Mucosa of stomach (tissue), 1 donor: ENCODE measurements around the gene SF3B5.
A peak's percentile ranks its signal among the peaks of the same experiment; 100 is the strongest.
"Not testable (repeated sequence)": the region's sequence is repeated elsewhere in the genome, so short reads cannot be mapped to it uniquely, and the experiment has no call there.

Experiments
- H3K27me3 ChIP-seq: one replicate; pipeline ENCODE4 v1.7.0; 2013; ENCODE audit warnings: mild to moderate bottlenecking, low read length; ENCODE audit not compliant: control insufficient read depth, insufficient read depth
- H3K36me3 ChIP-seq: one replicate; pipeline ENCODE4 v1.7.0; 2013; ENCODE audit warnings: low read length; ENCODE audit not compliant: control insufficient read depth, insufficient read depth
- H3K4me1 ChIP-seq: one replicate; pipeline ENCODE4 v1.7.0; 2013; ENCODE audit warnings: mild to moderate bottlenecking, low read length; ENCODE audit not compliant: control insufficient read depth, insufficient read depth
- H3K4me3 ChIP-seq: one replicate; pipeline ENCODE4 v1.7.0; 2013; ENCODE audit warnings: low read length
- H3K9ac ChIP-seq: one replicate; pipeline ENCODE4 v1.7.0; 2013; ENCODE audit warnings: mild to moderate bottlenecking, low read length, moderate library complexity
- H3K9me3 ChIP-seq: one replicate; pipeline ENCODE4 v1.7.0; 2013; ENCODE audit warnings: mild to moderate bottlenecking, low read length, moderate library complexity; ENCODE audit not compliant: control insufficient read depth
- donor health status: Pancreatic carcinoma.

SF3B5 gene

DNA sequence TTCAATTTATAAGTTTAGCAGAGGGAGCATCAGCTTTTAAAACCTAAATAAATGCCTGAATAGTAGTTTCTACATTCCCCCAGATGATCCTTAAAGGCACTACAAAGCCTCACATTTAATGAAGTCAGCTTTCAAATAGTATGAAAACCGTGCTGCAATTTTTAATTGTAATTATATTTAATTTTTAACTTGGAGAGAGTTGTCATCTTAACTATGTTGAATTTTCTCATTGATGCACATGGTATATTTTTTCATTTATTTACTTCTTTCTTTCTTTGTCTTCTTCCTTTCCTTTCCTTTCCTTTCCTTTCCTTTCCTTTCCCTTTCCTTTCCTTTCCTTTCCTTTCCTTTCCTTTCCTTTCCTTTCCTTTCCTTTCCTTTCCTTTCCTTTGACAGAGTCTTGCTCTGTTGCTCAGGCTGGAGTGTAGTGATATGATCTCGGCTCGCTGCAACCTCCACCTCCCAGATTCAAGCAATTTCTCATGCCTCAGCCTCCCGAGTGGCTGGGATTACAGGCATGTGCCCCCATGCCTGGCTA lies 7.7 kb upstream of the SF3B5 start:
- Histone ChIP-seq H3K9ac (no peak overlapping the region), H3K4me3 (no peak overlapping the region), H3K36me3 (no peaks in the 10 kb centered on the region), H3K4me1 (no peaks in the 10 kb centered on the region), H3K27me3 (no peaks in the 10 kb centered on the region), H3K9me3 (no peaks in the 10 kb centered on the region)

- no peaks in the 10 kb centered on the region for H3K9me3 ChIP-seq
- H3K4me3 ChIP-seq, result no peak overlapping the region
- no peaks in the 10 kb centered on the region for H3K36me3 ChIP-seq
- no peaks in the 10 kb centered on the region for H3K27me3 ChIP-seq
- H3K4me1 ChIP-seq, result peaks cover 4% of the 10 kb centered on the region
- no peak overlapping the region for H3K9ac ChIP-seq
These were observed 3.6 kb upstream of the SF3B5 start for GRCh38 chr6:144098993-144099392.

DNA sequence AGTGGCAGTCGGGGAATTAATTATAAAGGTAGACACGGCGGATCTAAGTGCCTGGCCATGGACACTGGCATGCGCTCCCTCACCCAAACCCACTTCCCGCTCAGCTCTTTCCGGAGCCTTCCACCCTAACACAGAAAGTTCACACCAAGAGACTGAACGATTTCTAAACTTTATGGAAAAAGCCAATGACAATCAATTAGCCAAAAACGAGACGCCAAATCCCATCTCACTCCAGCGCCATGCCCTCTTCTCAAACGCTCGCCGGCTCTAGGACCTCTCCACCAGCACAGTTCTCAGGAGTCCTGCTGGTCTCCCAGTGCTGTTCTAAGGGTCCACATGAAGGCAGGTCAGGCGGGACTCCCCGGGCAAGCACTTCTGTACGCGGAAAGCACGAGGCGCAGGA lies 641 bp downstream of the SF3B5 start:
- H3K27me3 ChIP-seq, result no peaks in the 10 kb centered on the region
- peak overlapping the region; percentile 90 for H3K9ac ChIP-seq
- no peaks in the 10 kb centered on the region for H3K36me3 ChIP-seq
- H3K4me3 ChIP-seq, result peak overlapping the region; percentile 77
- H3K9me3 ChIP-seq, result no peaks in the 10 kb centered on the region
- H3K4me1 ChIP-seq, result peaks cover 9% of the 10 kb centered on the region

DNA sequence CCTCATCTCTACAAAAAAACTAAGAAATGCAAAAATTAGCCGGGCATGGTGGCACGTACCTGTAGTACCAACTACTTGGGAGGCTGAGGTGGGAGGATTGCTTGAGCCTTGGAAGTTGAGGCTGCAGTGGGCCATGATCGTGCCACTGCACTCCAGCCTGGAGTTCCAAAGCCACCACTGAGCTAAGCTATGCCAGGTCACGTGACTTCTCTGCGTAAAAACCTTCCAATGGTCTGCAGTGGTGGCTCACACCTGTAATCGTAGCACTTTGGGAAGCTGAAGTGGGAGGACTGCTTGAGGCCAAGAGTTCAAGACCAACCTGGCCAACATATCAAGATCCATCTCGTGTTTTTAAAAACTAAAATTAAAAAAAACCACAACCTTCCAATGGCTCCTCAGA lies 1.7 kb downstream of the SF3B5 start:
- Histone ChIP-seq H3K9ac (no peak overlapping the region), H3K4me1 (peaks cover 9% of the 10 kb centered on the region), H3K27me3 (no peaks in the 10 kb centered on the region), H3K9me3 (no peaks in the 10 kb centered on the region), H3K36me3 (no peaks in the 10 kb centered on the region), H3K4me3 (no peak overlapping the region)

DNA sequence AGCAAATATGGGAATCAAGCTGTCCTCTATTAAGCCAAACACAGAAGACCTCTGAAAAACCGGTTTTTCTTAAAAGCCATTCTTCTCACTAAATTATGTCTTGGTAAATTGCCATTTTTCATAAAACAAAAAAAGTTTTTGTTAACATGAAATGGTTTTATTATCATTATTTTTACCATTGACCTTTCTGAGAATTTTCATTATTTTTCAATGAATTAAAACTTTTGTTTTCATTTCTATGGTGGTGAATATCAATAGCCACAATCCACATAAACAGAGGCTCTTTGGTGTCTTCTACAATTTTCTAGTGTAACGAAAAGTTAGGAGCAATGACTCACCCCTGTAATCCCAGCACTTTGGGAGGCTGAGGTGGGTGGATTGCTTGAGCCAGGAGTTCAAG lies 2.1 kb downstream of the SF3B5 start:
- no peak overlapping the region for H3K4me3 ChIP-seq
- no peaks in the 10 kb centered on the region for H3K36me3 ChIP-seq
- H3K9me3 ChIP-seq, result no peaks in the 10 kb centered on the region
- H3K27me3 ChIP-seq, result no peaks in the 10 kb centered on the region
- H3K9ac ChIP-seq, result no peak overlapping the region
- peaks cover 9% of the 10 kb centered on the region for H3K4me1 ChIP-seq

DNA sequence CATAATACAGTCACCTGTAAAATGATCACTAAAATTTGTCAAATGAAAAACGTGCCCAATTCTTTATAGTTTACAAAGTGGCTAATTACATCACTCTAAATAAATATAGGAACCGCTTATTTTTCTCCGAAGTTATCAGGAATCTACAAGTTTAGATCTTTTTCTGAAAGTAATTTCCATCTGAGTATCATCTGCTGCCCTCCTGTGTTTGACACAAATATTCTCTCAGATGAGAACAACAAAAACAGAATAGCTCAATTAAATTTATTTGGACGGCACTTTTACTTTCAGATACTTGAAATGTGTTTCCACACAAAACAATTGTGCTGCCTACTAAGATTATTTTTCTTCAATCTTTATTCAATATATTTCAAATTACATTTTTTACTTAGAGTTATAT lies 5.0 kb downstream of the SF3B5 start:
- Histone ChIP-seq H3K4me1 (peaks cover 9% of the 10 kb centered on the region), H3K4me3 (no peak overlapping the region), H3K9me3 (no peaks in the 10 kb centered on the region), H3K27me3 (no peaks in the 10 kb centered on the region), H3K36me3 (no peaks in the 10 kb centered on the region), H3K9ac (no peak overlapping the region)

GRCh38 chr6:144087789-144088426 lies 7.5 kb downstream of the SF3B5 start:
- Histone ChIP-seq H3K4me3 (no peak overlapping the region), H3K9ac (no peak overlapping the region), H3K4me1 (no peaks in the 10 kb centered on the region), H3K36me3 (no peaks in the 10 kb centered on the region), H3K27me3 (no peaks in the 10 kb centered on the region), H3K9me3 (no peaks in the 10 kb centered on the region)

- H3K4me3 ChIP-seq, result no peak overlapping the region
- H3K9ac ChIP-seq, result no peak overlapping the region
These were observed 8.4 kb downstream of the SF3B5 start for GRCh38 chr6:144086959-144087358.

GRCh38 chr6:144083172-144083571 lies 12.2 kb downstream of the SF3B5 start:
- Histone ChIP-seq H3K4me3 (no peak overlapping the region), H3K9me3 (no peaks in the 10 kb centered on the region), H3K9ac (no peak overlapping the region), H3K36me3 (no peaks in the 10 kb centered on the region), H3K27me3 (no peaks in the 10 kb centered on the region), H3K4me1 (no peaks in the 10 kb centered on the region)

More at GRCh38 chr6:144086959-144087358, 8.4 kb downstream of the SF3B5 start:
- Histone ChIP-seq H3K4me1 (no peaks in the 10 kb centered on the region), H3K27me3 (no peaks in the 10 kb centered on the region), H3K36me3 (no peaks in the 10 kb centered on the region), H3K9me3 (no peaks in the 10 kb centered on the region)

DNA sequence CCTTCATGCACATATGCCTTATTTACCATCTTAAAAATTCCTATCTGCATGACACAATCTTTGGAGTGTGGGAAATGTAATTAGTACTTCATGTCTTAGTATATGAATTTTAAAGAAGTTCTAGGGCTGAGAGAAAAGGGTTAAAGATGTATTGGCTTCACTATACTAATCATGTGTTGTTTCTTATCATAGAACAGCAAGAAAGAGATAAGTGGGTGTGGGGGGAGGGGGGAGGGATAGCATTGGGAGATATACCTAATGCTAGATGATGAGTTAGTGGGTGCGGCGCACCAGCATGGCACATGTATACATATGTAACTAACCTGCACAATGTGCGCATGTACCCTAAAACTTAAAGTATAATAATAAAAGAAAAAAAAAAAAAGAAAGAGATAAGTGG lies 13.0 kb downstream of the SF3B5 start:
- H3K9me3 ChIP-seq, H3K4me1 ChIP-seq: not testable (repeated sequence)

DNA sequence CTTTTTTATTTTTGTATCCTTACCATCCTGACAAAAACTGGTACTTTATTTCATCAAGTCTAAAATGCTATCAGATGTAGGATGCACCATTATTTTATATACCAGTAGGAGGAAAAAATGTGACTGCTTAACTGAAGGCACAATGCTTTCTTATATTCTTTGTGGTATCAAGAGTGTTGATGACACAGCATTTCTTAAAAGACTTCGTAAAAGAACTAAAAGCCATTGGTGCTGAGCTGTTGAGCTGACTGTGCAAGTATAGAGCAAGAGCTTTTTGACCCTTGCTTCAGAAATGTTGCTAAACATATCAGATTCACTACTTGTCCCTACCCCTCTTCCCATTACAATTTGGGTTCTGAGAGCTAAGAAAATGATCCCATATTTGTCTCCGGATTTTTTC lies 17.5 kb downstream of the SF3B5 start:
- Histone ChIP-seq H3K9me3 (no peaks in the 10 kb centered on the region), H3K9ac (no peak overlapping the region), H3K4me1 (no peaks in the 10 kb centered on the region), H3K36me3 (no peaks in the 10 kb centered on the region), H3K27me3 (no peaks in the 10 kb centered on the region), H3K4me3 (no peak overlapping the region)

More for the DNA sequence above, 13.0 kb downstream of the SF3B5 start:
- H3K36me3 ChIP-seq, H3K4me3 ChIP-seq, H3K9ac ChIP-seq, H3K27me3 ChIP-seq: not testable (repeated sequence)

GRCh38 chr6:144075875-144076274 lies 19.5 kb downstream of the SF3B5 start:
- no peaks in the 10 kb centered on the region for H3K4me1 ChIP-seq
- H3K9me3 ChIP-seq, result no peaks in the 10 kb centered on the region
- no peak overlapping the region for H3K4me3 ChIP-seq
- no peaks in the 10 kb centered on the region for H3K27me3 ChIP-seq
- no peaks in the 10 kb centered on the region for H3K36me3 ChIP-seq
- H3K9ac ChIP-seq, result no peak overlapping the region

DNA sequence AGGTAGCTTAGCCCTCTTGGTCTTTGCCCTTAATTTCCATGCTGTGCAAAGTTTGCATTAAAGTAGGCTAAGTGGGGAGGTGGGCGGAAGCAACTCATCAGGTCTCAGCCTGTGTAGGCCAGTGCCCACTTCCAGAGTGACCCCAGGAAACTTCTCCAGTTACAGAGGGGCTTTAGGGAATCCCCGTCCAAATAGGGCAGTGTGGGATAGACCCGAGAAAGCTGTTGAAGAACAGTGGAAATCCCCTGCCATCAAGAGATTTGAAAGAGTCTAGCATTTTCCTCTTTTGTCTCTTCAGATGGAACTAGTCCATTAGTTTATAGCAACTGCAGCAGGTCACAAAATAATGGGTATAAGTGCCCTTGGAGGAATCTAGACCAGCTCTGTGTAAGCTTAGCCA lies 20.2 kb downstream of the SF3B5 start:
- Histone ChIP-seq H3K27me3 (no peaks in the 10 kb centered on the region), H3K36me3 (no peaks in the 10 kb centered on the region), H3K4me1 (no peaks in the 10 kb centered on the region), H3K9me3 (no peaks in the 10 kb centered on the region), H3K9ac (no peak overlapping the region), H3K4me3 (no peak overlapping the region)
